SU-DHL-6 (cell line): ENCODE measurements around the gene ABCB8.

Experiments used
- H2AFZ ChIP-seq: fragments of 200-600 bp; sonication (generic); 2 replicates; pipeline ENCODE4 v1.6.1; 2014; ENCODE audit warnings: low read depth, mild to moderate bottlenecking, moderate library complexity, mixed read lengths, antibody characterized with exemption, low read length; ENCODE audit not compliant: severe bottlenecking
- H3F3A ChIP-seq: fragments of 200-600 bp; shearing (Covaris generic); 2 replicates; pipeline ENCODE4 v1.6.0; 2016; ENCODE audit warnings: antibody characterized with exemption, mild to moderate bottlenecking; ENCODE audit not compliant: insufficient read depth
- H3K27ac ChIP-seq: fragments of 200-600 bp; sonication (generic); 2 replicates; pipeline ENCODE4 v1.5.1; 2016; ENCODE audit warnings: low read depth, mild to moderate bottlenecking, low read length, moderate library complexity, mixed read lengths
- H3K27me3 ChIP-seq: fragments of 200-600 bp; sonication (generic), shearing (Covaris generic); 2 replicates; pipeline ENCODE4 v1.6.0; 2014; ENCODE audit warnings: mild to moderate bottlenecking, low read length
- H3K36me3 ChIP-seq: fragments of 200-600 bp; sonication (generic); 2 replicates; pipeline ENCODE4 v1.6.1; 2014; ENCODE audit warnings: mild to moderate bottlenecking, low read length, mixed read lengths
- H3K4me2 ChIP-seq: fragments of 300-600, 200-600 bp; shearing (Covaris generic), sonication (generic); 2 replicates; pipeline ENCODE4 v1.6.0; 2014; ENCODE audit warnings: low read length, low read depth, mild to moderate bottlenecking; ENCODE audit not compliant: poor library complexity, severe bottlenecking
- H3K4me3 ChIP-seq: fragments of 200-600 bp; sonication (generic); 2 replicates; pipeline ENCODE4 v1.5.1; 2014; ENCODE audit warnings: antibody characterized with exemption, low read length, mild to moderate bottlenecking, mixed read lengths; ENCODE audit not compliant: insufficient read depth, poor library complexity, severe bottlenecking
- H3K79me2 ChIP-seq: fragments of 200-600 bp; sonication (generic); 2 replicates; pipeline ENCODE4 v1.6.1; 2014; ENCODE audit warnings: mild to moderate bottlenecking, low read length, moderate library complexity; ENCODE audit not compliant: insufficient read depth
- H3K9ac ChIP-seq: fragments of 200-600 bp; sonication (generic); 2 replicates; pipeline ENCODE4 v1.7.0; 2014; ENCODE audit warnings: mild to moderate bottlenecking, low read length
- H3K9me2 ChIP-seq: fragments of 200-600 bp; sonication (generic); replicated peaks from 2 replicates; pipeline ENCODE4 v1.6.1; 2014; ENCODE audit warnings: low read length; ENCODE audit not compliant: insufficient read depth
- H3K9me3 ChIP-seq: fragments of 200-600 bp; sonication (generic); 2 replicates; pipeline ENCODE4 v1.6.1; 2014; ENCODE audit warnings: low read length, mixed read lengths; ENCODE audit not compliant: insufficient read depth
- H4K20me1 ChIP-seq: fragments of 200-600 bp; sonication (generic); 2 replicates; pipeline ENCODE4 v1.6.1; 2014; ENCODE audit warnings: low read depth, mild to moderate bottlenecking, antibody characterized with exemption, low read length, moderate library complexity, mixed read lengths
- EZH2phosphoT487 ChIP-seq: fragments of 200-600 bp; sonication (generic), shearing (Covaris generic); conservative IDR thresholded peaks from 2 replicates; pipeline ENCODE4 v1.6.1; 2018; ENCODE audit warnings: mild to moderate bottlenecking, antibody characterized with exemption, low read length, moderate library complexity, mixed read lengths
- TF ChIP-seq, protein P1 (sequence below): fragments of 200-600 bp; sonication (generic); IDR thresholded peaks from one replicate; pipeline ENCODE4 v1.5.1; 2017; ENCODE audit warnings: antibody characterized with exemption, mild to moderate bottlenecking, low read length, moderate library complexity; ENCODE audit not compliant: insufficient read depth, poor library complexity, severe bottlenecking

The ABCB8 gene

DNA sequence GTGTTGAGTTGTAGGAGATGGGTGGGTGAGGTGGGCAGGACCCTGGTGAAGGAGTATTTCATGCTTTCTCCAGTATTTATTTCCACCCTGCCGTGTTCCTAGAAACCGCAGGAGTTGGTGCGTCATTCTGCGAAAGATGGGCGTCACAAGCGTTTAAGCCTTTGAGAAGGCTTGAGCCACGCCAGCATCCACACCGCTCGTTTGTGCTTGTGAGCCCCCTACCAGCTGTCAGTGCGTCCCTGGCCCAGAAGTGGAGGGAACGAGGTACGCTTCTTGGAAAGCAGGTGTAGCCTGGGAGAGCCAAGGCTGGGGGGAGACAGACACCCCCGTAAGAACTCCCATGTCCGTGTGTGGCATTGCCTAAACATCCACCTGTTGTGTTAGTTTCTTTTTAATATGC, 63.7 kb downstream of the ABCB8 start:
- Histone ChIP-seq H3K9ac (no peak overlapping the region), H3K4me3 (no peak overlapping the region), H3K79me2 (no peaks in the 10 kb centered on the region), H3K4me2 (no peak overlapping the region), H3K27me3 (no peaks in the 10 kb centered on the region), H4K20me1 (no peaks in the 10 kb centered on the region), H3K9me3 (no peaks in the 10 kb centered on the region), H3K27ac (no peak overlapping the region), H2AFZ (no peak overlapping the region), H3K36me3 (no peaks in the 10 kb centered on the region), H3F3A (no peaks in the 10 kb centered on the region), H3K9me2 (no peaks in the 10 kb centered on the region)
- TF ChIP-seq, protein P1, sequence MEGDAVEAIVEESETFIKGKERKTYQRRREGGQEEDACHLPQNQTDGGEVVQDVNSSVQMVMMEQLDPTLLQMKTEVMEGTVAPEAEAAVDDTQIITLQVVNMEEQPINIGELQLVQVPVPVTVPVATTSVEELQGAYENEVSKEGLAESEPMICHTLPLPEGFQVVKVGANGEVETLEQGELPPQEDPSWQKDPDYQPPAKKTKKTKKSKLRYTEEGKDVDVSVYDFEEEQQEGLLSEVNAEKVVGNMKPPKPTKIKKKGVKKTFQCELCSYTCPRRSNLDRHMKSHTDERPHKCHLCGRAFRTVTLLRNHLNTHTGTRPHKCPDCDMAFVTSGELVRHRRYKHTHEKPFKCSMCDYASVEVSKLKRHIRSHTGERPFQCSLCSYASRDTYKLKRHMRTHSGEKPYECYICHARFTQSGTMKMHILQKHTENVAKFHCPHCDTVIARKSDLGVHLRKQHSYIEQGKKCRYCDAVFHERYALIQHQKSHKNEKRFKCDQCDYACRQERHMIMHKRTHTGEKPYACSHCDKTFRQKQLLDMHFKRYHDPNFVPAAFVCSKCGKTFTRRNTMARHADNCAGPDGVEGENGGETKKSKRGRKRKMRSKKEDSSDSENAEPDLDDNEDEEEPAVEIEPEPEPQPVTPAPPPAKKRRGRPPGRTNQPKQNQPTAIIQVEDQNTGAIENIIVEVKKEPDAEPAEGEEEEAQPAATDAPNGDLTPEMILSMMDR = no peak
- no peak for TF ChIP-seq EZH2phosphoT487

DNA sequence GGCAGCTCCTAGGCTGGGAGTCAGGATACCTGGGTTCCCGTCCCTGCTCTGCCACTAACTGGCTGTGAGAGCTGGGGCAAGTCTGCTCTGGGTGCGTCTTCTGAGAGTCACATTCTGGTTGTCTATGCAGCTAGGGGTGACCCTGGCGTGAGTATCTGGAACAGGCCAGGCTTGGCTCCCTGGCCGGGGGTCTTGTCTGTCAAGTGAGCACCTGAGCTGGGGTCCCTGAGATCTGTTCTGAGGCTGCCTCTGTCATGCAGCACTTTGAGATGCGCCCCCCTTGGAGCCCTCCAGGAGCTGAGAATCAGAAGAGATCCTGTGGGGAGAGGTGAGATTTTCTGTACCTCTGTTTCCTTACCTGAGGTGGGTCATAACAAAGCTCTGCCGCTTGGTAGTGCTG, 65.5 kb downstream of the ABCB8 start:
- no peaks in the 10 kb centered on the region for H3K9me2 ChIP-seq

DNA sequence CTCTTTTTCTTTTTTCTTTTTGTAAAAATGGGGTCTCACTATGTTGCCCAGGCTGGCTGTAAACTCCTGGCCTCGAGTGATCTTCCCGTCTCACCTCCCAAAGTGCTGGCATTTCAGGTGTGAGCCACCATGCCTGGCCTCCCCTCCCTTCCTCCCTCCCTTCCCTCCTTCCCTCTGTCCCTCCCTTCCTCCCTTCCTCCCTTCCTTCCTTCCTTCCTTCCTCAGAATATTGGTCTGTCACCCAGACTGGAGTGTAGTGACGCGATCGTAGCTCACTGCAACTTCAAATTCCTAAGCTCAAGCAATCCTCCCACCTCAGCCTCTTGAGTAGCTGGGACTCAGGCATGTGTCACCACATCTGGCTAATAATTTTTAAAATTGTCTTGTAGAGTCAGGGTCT, 66.4 kb downstream of the ABCB8 start:
- Histone ChIP-seq H3K4me3 (no peak overlapping the region), H3K9me3 (no peaks in the 10 kb centered on the region), H2AFZ (no peak overlapping the region), H3K4me2 (no peak overlapping the region), H3K36me3 (no peaks in the 10 kb centered on the region), H3K9ac (no peak overlapping the region), H3K79me2 (no peaks in the 10 kb centered on the region), H3K27me3 (no peaks in the 10 kb centered on the region), H3F3A (no peaks in the 10 kb centered on the region), H3K9me2 (no peaks in the 10 kb centered on the region), H3K27ac (no peak overlapping the region), H4K20me1 (no peaks in the 10 kb centered on the region)
- no peak for TF ChIP-seq EZH2phosphoT487
- TF ChIP-seq, protein P1 = no peak

More for the DNA sequence above, 65.5 kb downstream of the ABCB8 start:
- Histone ChIP-seq H3K27me3 (no peaks in the 10 kb centered on the region), H3F3A (no peaks in the 10 kb centered on the region), H3K36me3 (no peaks in the 10 kb centered on the region), H3K27ac (no peak overlapping the region), H3K4me2 (no peak overlapping the region), H3K79me2 (no peaks in the 10 kb centered on the region), H3K4me3 (no peak overlapping the region), H2AFZ (no peak overlapping the region), H3K9ac (no peak overlapping the region), H4K20me1 (no peaks in the 10 kb centered on the region), H3K9me3 (no peaks in the 10 kb centered on the region)
- TF ChIP-seq, protein P1 = no peak
- TF ChIP-seq EZH2phosphoT487 = no peak
